ENCODE data around the gene EYS. TPM values are rescaled to one million over a fixed set of nuclear protein-coding genes. Genes with fewer than 3 reads are reported as not detected.

Gene EYS
- total RNA-seq, 6 experiments from 2014 or later: 0.54 to 2.3 (median 0.74) TPM; not detected in 1

DNA sequence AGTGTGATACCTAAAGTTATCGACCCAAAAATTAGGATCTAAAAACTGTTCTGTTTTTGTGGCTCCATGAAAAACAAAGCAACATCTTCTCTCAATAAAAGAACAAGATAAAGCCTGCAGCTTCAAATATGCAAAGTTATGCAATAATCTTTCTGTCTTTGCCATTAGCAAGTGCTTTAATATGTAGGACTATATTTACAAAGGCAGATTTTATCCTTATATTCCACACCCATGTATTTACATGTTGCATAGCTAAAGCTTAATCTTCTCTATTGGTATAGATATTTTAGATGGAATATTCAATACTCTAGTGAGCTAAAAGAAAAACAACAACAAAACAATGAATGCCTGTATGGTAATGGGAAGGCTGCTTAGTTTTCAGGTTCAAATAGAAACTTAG is 1443.2 kb downstream of the EYS start:
- H3K4me3 ChIP-seq: no peak overlapping the region
- H3K4me1 ChIP-seq: no peaks in the 10 kb centered on the region
- H3K27me3 ChIP-seq: no peaks in the 10 kb centered on the region
- no peak for DNase-seq
- no peak overlapping the region for H3K27ac ChIP-seq
- no peaks in the 10 kb centered on the region for H3K9me3 ChIP-seq
- ATAC-seq: no peak
- no peak for TF ChIP-seq POLR2A (IDR thresholded peaks at IDR 0.05)
- TF ChIP-seq, protein P1, sequence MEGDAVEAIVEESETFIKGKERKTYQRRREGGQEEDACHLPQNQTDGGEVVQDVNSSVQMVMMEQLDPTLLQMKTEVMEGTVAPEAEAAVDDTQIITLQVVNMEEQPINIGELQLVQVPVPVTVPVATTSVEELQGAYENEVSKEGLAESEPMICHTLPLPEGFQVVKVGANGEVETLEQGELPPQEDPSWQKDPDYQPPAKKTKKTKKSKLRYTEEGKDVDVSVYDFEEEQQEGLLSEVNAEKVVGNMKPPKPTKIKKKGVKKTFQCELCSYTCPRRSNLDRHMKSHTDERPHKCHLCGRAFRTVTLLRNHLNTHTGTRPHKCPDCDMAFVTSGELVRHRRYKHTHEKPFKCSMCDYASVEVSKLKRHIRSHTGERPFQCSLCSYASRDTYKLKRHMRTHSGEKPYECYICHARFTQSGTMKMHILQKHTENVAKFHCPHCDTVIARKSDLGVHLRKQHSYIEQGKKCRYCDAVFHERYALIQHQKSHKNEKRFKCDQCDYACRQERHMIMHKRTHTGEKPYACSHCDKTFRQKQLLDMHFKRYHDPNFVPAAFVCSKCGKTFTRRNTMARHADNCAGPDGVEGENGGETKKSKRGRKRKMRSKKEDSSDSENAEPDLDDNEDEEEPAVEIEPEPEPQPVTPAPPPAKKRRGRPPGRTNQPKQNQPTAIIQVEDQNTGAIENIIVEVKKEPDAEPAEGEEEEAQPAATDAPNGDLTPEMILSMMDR (IDR thresholded peaks at IDR 0.05): no peak
- no peaks in the 10 kb centered on the region for H3K36me3 ChIP-seq
- WGBS (ENCODE audit: insufficient coverage, low coverage, low lambda C conversion rate, missing lambda C conversion rate): 100% methylated on average over 1 of the region's 1 CpG
- intact Hi-C loops (cut with DNase I): no loop called here

DNA sequence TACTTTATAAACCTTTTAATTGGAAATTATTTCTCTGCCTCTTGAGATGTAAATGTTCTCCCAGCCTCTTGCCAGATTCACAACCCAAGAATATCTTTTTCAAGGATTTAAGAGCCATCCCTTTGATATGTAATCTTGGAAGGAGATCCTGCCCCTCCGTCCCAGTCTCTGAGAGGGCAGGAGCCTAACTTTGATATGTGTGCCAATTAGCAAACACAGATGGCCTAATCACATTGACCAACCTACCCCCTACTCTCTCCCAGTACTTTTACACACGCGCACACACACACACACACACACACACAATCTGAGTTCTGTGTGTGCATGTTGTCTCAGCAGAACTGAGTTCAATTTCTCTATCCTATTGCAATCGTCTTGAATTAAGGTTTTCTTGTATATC is 1447.7 kb downstream of the EYS start:
- Histone ChIP-seq H3K4me1 (no peaks in the 10 kb centered on the region), H3K4me3 (no peak overlapping the region), H3K36me3 (no peaks in the 10 kb centered on the region), H3K9me3 (no peaks in the 10 kb centered on the region), H3K27ac (no peak overlapping the region), H3K27me3 (no peaks in the 10 kb centered on the region)
- WGBS (ENCODE audit: insufficient coverage, low coverage, low lambda C conversion rate, missing lambda C conversion rate): 22% methylated on average over 4 of the region's 4 CpGs
- no peak for TF ChIP-seq POLR2A (IDR thresholded peaks at IDR 0.05)
- TF ChIP-seq, protein P1 (IDR thresholded peaks at IDR 0.05): no peak
- ATAC-seq (peak; percentile 63 to 92 (median 70)), DNase-seq (no peak)
- intact Hi-C loops (cut with DNase I): no loop called here

DNA sequence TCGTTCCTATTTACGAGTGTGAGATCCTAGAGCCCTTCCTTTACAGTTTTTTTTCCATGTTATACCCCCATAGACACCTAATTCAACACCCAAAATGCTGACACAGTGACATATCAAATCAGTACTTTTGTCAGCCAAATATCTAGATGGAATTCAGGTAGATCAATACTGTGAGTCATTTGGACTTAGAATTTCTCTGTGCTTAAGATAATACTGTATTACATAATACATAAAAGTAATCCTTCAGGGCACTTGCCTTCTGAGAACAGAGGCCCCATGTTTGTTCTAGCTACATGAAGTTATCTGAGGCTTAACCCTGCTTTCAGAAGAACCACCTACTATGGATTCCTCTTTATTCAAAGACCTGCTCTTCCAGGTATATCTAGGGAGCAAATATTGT is 1448.3 kb downstream of the EYS start:
- no peak for DNase-seq
- intact Hi-C loops (cut with DNase I): no loop called here

DNA sequence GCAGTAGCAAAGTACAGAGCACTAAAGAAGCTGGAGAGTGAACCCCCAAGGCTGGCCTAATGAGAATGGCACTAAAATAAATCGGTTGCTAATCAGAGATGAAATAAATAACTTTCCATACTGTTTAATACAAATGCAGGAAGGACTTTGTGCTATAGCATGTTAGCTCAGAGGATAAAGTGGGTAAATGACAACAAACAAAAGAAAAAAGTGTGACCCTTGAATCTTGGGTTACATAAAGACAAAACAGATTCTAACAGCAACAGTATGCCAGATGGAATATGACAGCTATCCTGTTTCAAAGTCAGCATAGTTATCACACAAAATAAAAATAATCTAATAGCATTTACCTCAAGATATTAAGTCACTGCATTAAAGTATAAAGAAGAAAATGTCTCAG is 1448.7 kb downstream of the EYS start:
- no peaks in the 10 kb centered on the region for H3K27me3 ChIP-seq
- no peak for TF ChIP-seq POLR2A (IDR thresholded peaks at IDR 0.05)
- TF ChIP-seq, protein P1 (IDR thresholded peaks at IDR 0.05): no peak
- DNase-seq: no peak
- no peaks in the 10 kb centered on the region for H3K9me3 ChIP-seq
- no peaks in the 10 kb centered on the region for H3K4me1 ChIP-seq
- no peak overlapping the region for H3K27ac ChIP-seq
- H3K36me3 ChIP-seq: no peaks in the 10 kb centered on the region
- 56% methylated on average over 1 of the region's 1 CpG for WGBS (ENCODE audit: insufficient coverage, low coverage, low lambda C conversion rate, missing lambda C conversion rate)
- ATAC-seq: no peak
- no peak overlapping the region for H3K4me3 ChIP-seq
- intact Hi-C loops (cut with DNase I): no loop called here

More for the DNA sequence above, 1448.3 kb downstream of the EYS start:
- peak in 3 of 4 donors; percentile 24 to 69 (median 48) for ATAC-seq
- WGBS (ENCODE audit: insufficient coverage, low coverage, low lambda C conversion rate, missing lambda C conversion rate): 31% methylated on average over 2 of the region's 2 CpGs
- Histone ChIP-seq H3K27ac (no peak overlapping the region), H3K27me3 (no peaks in the 10 kb centered on the region), H3K4me1 (no peaks in the 10 kb centered on the region), H3K36me3 (no peaks in the 10 kb centered on the region), H3K9me3 (no peaks in the 10 kb centered on the region), H3K4me3 (no peak overlapping the region)
- TF ChIP-seq, protein P1 (IDR thresholded peaks at IDR 0.05): no peak
- no peak for TF ChIP-seq POLR2A (IDR thresholded peaks at IDR 0.05)

DNA sequence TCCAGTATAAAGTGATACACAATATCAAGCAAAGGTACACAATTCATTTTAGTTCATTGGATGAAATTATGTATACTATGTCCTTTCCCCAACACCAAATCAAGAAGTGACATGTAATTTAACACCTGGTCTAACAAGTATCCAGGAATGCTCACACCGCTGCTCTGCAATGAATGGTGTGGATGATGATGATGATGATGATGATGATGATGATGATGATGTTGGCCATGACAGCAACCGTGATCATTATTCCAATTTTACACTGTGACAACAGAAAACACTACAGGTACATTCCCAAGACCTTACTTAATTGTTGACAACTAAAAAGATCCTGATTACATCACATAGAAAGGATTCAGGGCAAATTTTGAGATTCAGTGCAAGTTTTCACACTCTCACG is 1449.4 kb downstream of the EYS start:
- Histone ChIP-seq H3K27me3 (no peaks in the 10 kb centered on the region), H3K27ac (no peak overlapping the region), H3K4me1 (no peaks in the 10 kb centered on the region), H3K4me3 (no peak overlapping the region), H3K36me3 (no peaks in the 10 kb centered on the region), H3K9me3 (no peaks in the 10 kb centered on the region)
- TF ChIP-seq, protein P1 (IDR thresholded peaks at IDR 0.05): no peak
- no peak for TF ChIP-seq POLR2A (IDR thresholded peaks at IDR 0.05)
- DNase-seq: no peak
- 29% methylated on average over 3 of the region's 3 CpGs for WGBS (ENCODE audit: insufficient coverage, low coverage, low lambda C conversion rate, missing lambda C conversion rate)
- ATAC-seq: no peak
- intact Hi-C loops (cut with DNase I): no loop called here
